Mesodermal cell (in vitro differentiated cells): ENCODE measurements around the gene NECTIN2.
A peak's percentile ranks its signal among the peaks of the same experiment; 100 is the strongest.
"Not testable (repeated sequence)": the region's sequence is repeated elsewhere in the genome, so short reads cannot be mapped to it uniquely, and the experiment has no call there.

Source experiments
- H3K27ac ChIP-seq: 2 replicates; pipeline ENCODE4 v1.7.0; 2013; ENCODE audit warnings: mild to moderate bottlenecking, low read depth, low read length, moderate library complexity; ENCODE audit not compliant: severe bottlenecking
- H3K36me3 ChIP-seq: 2 replicates; pipeline ENCODE4 v1.7.1; 2013; ENCODE audit warnings: mild to moderate bottlenecking, low read length, moderate library complexity; ENCODE audit not compliant: control insufficient read depth, insufficient read depth
- H3K4me1 ChIP-seq: one replicate; pipeline ENCODE4 v1.7.1; 2013; ENCODE audit warnings: mild to moderate bottlenecking, low read length; ENCODE audit not compliant: insufficient read depth, control insufficient read depth, poor library complexity, severe bottlenecking
- H3K4me3 ChIP-seq: 2 replicates; pipeline ENCODE4 v1.7.0; 2013; ENCODE audit warnings: low read length, control low read depth, mild to moderate bottlenecking; ENCODE audit not compliant: insufficient read depth, poor library complexity, severe bottlenecking; ENCODE audit errors: extremely low read depth
- H3K9me3 ChIP-seq: 2 replicates; pipeline ENCODE4 v1.7.1; 2013; ENCODE audit warnings: mild to moderate bottlenecking, low read length, moderate library complexity; ENCODE audit not compliant: control insufficient read depth
- WGBS, 2 experiments: methylation state at CpG; one replicate each; pipeline ENCODE4 v1.1.5; 2013; ENCODE audit warnings: missing lambda C conversion rate in 2 of 2; ENCODE audit not compliant: insufficient coverage in 2 of 2; 5-methylcytosine and 5-hydroxymethylcytosine counted together

The NECTIN2 gene

DNA sequence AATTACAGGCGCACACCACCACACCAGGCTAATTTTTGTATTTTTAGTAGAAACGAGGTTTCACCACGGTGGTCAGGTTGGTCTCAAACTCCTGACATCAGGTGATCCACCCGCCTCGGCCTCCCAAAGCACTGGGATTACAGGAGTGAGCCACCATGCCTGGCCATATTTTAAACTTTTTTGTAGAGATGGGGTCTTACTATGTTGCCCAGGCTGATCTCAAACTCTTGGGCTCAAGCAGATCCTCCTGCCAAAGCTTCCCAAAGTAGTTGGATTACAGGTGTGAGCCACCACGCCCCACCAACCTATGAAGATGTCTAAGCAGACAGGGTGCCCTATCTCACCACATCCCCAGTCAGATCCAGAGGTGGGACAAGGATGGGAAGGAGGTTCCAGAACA lies 65.8 kb downstream of the NECTIN2 start:
- not testable (repeated sequence) for H3K27ac ChIP-seq, H3K9me3 ChIP-seq, H3K4me3 ChIP-seq
- WGBS, 2 experiments: 90 to 100% methylated on average over 5 of the region's 6 CpGs
- Histone ChIP-seq H3K36me3 (peaks cover 23% of the 10 kb centered on the region), H3K4me1 (peaks cover 22% of the 10 kb centered on the region)

- H3K27ac ChIP-seq: no peak overlapping the region
- 86 to 93% methylated on average over 3 of the region's 6 CpGs for WGBS, 2 experiments
Observed at GRCh38 chr19:44912854-44913253, 66.8 kb downstream of the NECTIN2 start.

DNA sequence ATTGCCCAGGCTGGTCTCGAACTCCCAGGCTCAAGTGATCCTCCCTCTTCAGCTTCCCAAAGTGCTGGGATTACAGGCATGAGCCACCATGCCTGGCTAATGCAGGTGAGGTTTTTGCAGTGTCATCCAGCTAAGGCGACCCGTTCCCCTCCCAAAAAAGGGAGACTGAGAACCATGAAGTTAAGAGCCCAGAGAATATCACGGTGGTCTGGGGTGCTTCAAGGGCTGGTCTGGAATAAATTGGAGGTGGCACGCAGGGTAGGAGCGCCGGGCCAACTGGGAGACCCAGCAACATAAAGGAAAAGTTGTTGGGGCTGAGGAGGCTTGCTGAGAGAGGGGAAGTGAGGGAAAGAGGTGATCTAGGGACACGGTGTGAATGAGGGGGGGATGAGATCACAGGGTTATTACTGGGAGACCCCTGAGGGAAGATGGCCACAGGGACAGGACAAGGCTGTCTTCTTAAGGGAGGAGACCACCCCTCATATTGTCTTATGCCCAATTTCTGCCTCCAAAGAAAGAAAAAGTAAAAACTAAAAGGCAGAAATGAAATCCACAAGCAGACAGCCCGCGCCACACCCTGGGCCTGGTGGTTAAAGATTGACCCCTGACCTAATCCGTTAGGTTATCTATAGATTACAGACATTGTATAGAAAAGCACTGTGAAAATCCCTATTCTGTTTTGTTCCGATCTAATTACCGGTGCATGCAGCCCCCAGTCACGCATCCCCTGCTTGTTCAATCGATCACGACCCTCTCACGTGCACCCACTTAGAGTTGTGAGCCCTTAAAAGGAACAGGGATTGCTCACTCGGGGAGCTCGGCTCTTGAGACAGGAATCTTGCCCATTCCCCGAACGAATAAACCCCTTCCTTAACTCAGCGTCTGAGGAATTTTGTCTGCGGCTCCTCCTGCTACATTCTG lies 67.7 kb downstream of the NECTIN2 start:
- H3K36me3 ChIP-seq: peaks cover 11% of the 10 kb centered on the region
- H3K27ac ChIP-seq: peak overlapping the region; percentile 91
- H3K9me3 ChIP-seq: not testable (repeated sequence)
- peaks cover 22% of the 10 kb centered on the region for H3K4me1 ChIP-seq
- WGBS, 2 experiments: 68 to 76% methylated on average over 13 to 16 of the region's 23 CpGs
- H3K4me3 ChIP-seq: peak overlapping the region; percentile 46

More at GRCh38 chr19:44912854-44913253, 66.8 kb downstream of the NECTIN2 start:
- H3K4me3 ChIP-seq: no peak overlapping the region
- peaks cover 22% of the 10 kb centered on the region for H3K4me1 ChIP-seq
- no peaks in the 10 kb centered on the region for H3K9me3 ChIP-seq
- peaks cover 14% of the 10 kb centered on the region for H3K36me3 ChIP-seq

GRCh38 chr19:44914433-44915206 lies 68.5 kb downstream of the NECTIN2 start, which contains the start of gene APOC1:
APOC1 (plus strand) TSS chr19:44914608; CDS start chr19:44914892, 284 bp downstream.
- peak within 1 kb of the TSS; percentile 91 for H3K27ac ChIP-seq

DNA sequence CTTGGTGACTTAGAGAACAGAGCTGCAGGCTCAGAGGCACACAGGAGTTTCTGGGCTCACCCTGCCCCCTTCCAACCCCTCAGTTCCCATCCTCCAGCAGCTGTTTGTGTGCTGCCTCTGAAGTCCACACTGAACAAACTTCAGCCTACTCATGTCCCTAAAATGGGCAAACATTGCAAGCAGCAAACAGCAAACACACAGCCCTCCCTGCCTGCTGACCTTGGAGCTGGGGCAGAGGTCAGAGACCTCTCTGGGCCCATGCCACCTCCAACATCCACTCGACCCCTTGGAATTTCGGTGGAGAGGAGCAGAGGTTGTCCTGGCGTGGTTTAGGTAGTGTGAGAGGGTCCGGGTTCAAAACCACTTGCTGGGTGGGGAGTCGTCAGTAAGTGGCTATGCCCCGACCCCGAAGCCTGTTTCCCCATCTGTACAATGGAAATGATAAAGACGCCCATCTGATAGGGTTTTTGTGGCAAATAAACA lies 78.2 kb downstream of the NECTIN2 start:
- no peaks in the 10 kb centered on the region for H3K4me1 ChIP-seq
- H3K27ac ChIP-seq: no peak overlapping the region

More at GRCh38 chr19:44914433-44915206, 68.5 kb downstream of the NECTIN2 start, which contains the start of gene APOC1:
- H3K36me3 ChIP-seq, H3K9me3 ChIP-seq: not testable (repeated sequence)
- WGBS, 2 experiments: 3 to 4% methylated on average over 12 to 16 of the region's 28 CpGs
- H3K4me1 ChIP-seq: peaks cover 22% of the 10 kb centered on the region
- peak within 1 kb of the TSS; percentile 46 for H3K4me3 ChIP-seq

DNA sequence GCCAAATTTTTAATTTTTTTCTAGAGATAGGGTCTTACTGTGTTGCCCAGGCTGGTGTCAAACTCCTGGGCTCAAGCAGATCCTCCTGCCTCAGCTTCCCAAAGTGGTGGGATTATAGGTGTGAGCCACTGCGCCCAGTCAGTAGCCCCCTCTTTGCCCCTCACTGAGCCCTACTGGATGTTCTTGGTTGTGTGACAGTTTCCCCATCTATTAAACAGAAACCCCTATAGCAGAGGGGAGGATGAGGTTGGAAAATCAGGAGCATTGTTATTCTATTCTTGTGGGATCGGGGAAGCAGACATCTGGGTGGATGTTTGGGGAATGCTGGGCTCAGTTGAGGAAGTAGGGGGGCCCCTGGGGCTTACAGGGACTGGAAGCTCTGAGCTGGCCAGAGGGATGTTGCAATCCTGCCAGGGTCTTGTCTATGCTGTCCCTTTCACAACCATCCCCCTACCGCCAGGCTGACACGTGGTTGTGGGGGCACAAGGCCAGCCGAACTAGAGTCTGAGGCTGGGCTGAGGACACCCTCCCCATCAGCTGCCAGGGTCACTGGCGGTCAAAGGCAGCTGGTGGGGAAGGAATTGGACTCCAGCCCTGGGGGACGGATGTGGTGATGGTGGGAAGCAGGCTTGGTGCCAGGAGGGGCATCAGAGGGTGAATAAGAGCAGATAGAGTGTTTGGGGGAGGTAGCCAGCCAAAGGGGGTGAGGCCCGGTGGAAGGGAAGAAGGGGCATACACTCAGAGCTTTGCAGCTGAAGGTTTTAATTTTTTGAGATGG lies 79.2 kb downstream of the NECTIN2 start:
- no peaks in the 10 kb centered on the region for H3K9me3 ChIP-seq
- no peak overlapping the region for H3K27ac ChIP-seq
- H3K36me3 ChIP-seq: no peaks in the 10 kb centered on the region
- H3K4me1 ChIP-seq: no peaks in the 10 kb centered on the region
- H3K4me3 ChIP-seq: no peak overlapping the region
- WGBS, 2 experiments: 86 to 100% methylated on average over 3 to 5 of the region's 8 CpGs

More for the DNA sequence above, 78.2 kb downstream of the NECTIN2 start:
- H3K4me3 ChIP-seq: no peak overlapping the region
- 93 to 94% methylated on average over 7 of the region's 8 CpGs for WGBS, 2 experiments
- no peaks in the 10 kb centered on the region for H3K9me3 ChIP-seq
- peaks cover 2% of the 10 kb centered on the region for H3K36me3 ChIP-seq

DNA sequence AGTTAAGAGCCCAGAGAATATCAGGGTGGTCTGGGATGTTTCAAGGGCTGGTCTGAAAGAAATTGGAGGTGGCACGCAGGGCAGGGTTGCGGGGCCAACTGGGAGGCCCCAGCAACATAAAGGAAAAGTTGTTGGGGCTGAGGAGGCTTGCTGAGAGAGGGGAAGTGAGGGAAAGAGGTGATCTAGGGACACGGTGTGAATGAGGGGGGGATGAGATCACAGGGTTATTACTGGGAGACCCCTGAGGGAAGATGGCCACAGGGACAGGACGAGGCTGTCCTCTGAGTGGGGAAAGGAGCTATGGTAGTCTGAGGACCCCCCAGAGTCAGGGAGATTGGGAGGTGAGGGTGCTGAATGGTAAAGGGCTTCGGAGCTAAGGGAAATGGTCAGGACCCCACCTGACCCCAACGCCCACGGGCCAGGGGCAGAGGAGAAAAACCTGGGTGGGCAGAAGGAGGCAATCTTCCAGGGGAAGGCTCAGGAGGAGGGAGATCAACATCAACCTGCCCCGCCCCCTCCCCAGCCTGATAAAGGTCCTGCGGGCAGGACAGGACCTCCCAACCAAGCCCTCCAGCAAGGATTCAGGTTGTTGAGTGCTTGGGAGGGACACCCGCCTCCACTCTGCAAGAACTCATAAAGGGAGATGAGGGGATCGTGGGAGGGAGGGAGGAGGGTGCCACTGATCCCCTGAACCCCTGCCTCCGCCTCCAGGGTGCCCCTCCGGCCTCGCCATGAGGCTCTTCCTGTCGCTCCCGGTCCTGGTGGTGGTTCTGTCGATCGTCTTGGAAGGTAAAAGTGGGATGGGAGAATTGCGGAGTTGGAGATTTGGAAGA lies 80.4 kb downstream of the NECTIN2 start:
- not testable (repeated sequence) for H3K9me3 ChIP-seq, H3K27ac ChIP-seq, H3K4me1 ChIP-seq, H3K4me3 ChIP-seq, H3K36me3 ChIP-seq
- 77 to 88% methylated on average over 6 to 7 of the region's 19 CpGs for WGBS, 2 experiments

DNA sequence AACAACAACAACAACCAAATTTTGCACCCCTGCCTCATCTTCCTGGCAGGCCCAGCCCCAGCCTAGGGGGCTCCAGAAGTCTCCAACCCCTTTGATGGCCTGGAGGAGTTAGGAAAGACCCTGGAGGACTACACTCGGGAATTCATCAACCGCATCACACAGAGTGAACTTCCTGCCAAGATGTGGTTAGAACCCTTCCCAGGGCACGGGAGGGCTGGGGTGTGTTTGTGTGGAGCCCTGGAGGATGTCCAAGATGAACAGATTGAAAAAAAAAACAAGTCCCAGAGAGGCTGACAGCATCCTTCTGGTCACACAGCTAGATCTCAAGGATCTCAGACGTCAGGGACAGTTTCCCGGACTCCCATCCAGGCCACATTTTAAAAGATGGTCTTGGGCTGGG lies 81.6 kb downstream of the NECTIN2 start:
- Histone ChIP-seq H3K9me3 (no peaks in the 10 kb centered on the region), H3K4me3 (no peak overlapping the region), H3K36me3 (no peaks in the 10 kb centered on the region), H3K4me1 (no peaks in the 10 kb centered on the region), H3K27ac (no peak overlapping the region)
- 84 to 92% methylated on average over 5 of the region's 5 CpGs for WGBS, 2 experiments

- 90 to 94% methylated on average over 7 of the region's 7 CpGs for WGBS, 2 experiments
- Histone ChIP-seq H3K27ac (no peak overlapping the region), H3K9me3 (no peaks in the 10 kb centered on the region), H3K36me3 (no peaks in the 10 kb centered on the region), H3K4me3 (no peak overlapping the region), H3K4me1 (no peaks in the 10 kb centered on the region)
Observed at GRCh38 chr19:44930088-44930487, 84.0 kb downstream of the NECTIN2 start.
